A204.1 (cell line): Measurements from ENCODE around the gene RRAGA.
"Not testable (repeated sequence)": the region's sequence is repeated elsewhere in the genome, so short reads cannot be mapped to it uniquely, and the experiment has no call there.

ENCODE experiments used
- FAIRE-seq: peaks from 2 replicates; lab custom pipeline; 2012; peaks lifted over from hg19 to GRCh38; lab: Jason Lieb, UNC

Gene RRAGA

GRCh38 chr9:19048966-19049916, at the start of gene RRAGA:
Gene RRAGA, plus strand, starts transcription at chr9:19049427. Its CDS starts 233 bp downstream, at chr9:19049660.
- FAIRE-seq, result peak; percentile 53

GRCh38 chr9:19000133-19000532, 49.1 kb upstream of the RRAGA start:
- no peak for FAIRE-seq

- FAIRE-seq, result no peak
These were observed 39.7 kb upstream of the RRAGA start for GRCh38 chr9:19009391-19009965.

- FAIRE-seq, result no peak
These were observed 31.0 kb upstream of the RRAGA start for GRCh38 chr9:19018201-19018600.

- no peak for FAIRE-seq
These were observed 28.3 kb upstream of the RRAGA start for GRCh38 chr9:19020886-19021455.

GRCh38 chr9:19021649-19022048, 27.6 kb upstream of the RRAGA start:
- FAIRE-seq, result not testable (repeated sequence)

GRCh38 chr9:19022206-19022605, 27.0 kb upstream of the RRAGA start:
- FAIRE-seq, result no peak

GRCh38 chr9:19023078-19023477, 26.1 kb upstream of the RRAGA start:
- FAIRE-seq, result no peak

- FAIRE-seq, result no peak
These were observed 22.9 kb upstream of the RRAGA start for GRCh38 chr9:19026375-19026774.

- no peak for FAIRE-seq
These were observed 21.4 kb upstream of the RRAGA start for GRCh38 chr9:19027825-19028224.

GRCh38 chr9:19028835-19029451, 20.3 kb upstream of the RRAGA start:
- FAIRE-seq, result peak; percentile 94

- no peak for FAIRE-seq
These were observed 18.3 kb upstream of the RRAGA start for GRCh38 chr9:19030899-19031298.

- no peak for FAIRE-seq
These were observed 16.8 kb upstream of the RRAGA start for GRCh38 chr9:19032406-19032805.

GRCh38 chr9:19033015-19033414, 16.2 kb upstream of the RRAGA start, which contains the start of gene SAXO1:
Gene SAXO1, minus strand, starts transcription at chr9:19033209. Its CDS starts 301 bp downstream, at chr9:19032908.
- no peak for FAIRE-seq

GRCh38 chr9:19036611-19037010, 12.6 kb upstream of the RRAGA start:
- FAIRE-seq, result no peak

GRCh38 chr9:19049917-19050636, 850 bp downstream of the RRAGA start:
- FAIRE-seq, result no peak

GRCh38 chr9:19050637-19051591, 1.7 kb downstream of the RRAGA start:
- FAIRE-seq, result no peak

GRCh38 chr9:19057033-19057432, 7.8 kb downstream of the RRAGA start:
- FAIRE-seq, result no peak

- FAIRE-seq, result no peak
These were observed 25.0 kb downstream of the RRAGA start for GRCh38 chr9:19074229-19074628.

- no peak for FAIRE-seq
These were observed 25.6 kb downstream of the RRAGA start for GRCh38 chr9:19074836-19075235.

- FAIRE-seq, result no peak
These were observed 36.1 kb downstream of the RRAGA start for GRCh38 chr9:19085295-19085694.
